ENCODE results near the gene CSNK1G2.

DNA sequence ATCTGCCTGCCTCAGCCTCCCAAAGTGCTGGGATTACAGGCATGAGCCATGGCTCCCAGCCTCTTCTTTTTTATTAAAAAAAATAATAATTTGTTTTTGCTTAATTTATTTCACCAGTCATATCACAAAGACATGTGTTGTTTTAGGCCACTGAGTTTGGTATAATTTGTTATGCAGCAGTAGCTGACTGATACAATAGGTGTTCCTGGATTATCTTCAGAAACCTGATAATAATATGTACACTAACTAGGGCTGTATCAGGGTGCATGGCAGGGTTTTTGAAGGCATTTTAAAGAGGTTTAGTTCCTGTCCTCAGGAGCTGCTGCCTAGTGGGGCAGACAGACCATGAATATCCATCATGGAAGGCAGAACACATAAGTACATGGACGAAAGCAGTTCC is 9.5 kb upstream of the CSNK1G2 start:
- TF ChIP-seq OSR1 (CRISPR knock-in tag; IDR thresholded peaks at IDR 0.05) (no peak), ZFP3 (CRISPR knock-in tag; IDR thresholded peaks at IDR 0.05) (no peak), SNAI2 (CRISPR knock-in tag; IDR thresholded peaks at IDR 0.05) (no peak), TCF4 (CRISPR knock-in tag; IDR thresholded peaks at IDR 0.05; ENCODE audit: borderline replicate concordance) (no peak), ARNTL (CRISPR knock-in tag; IDR thresholded peaks at IDR 0.05; ENCODE audit: borderline replicate concordance, low read depth) (no peak), ZNF70 (CRISPR knock-in tag; IDR thresholded peaks at IDR 0.05) (no peak), PPARA (CRISPR knock-in tag; IDR thresholded peaks at IDR 0.05; ENCODE audit: borderline replicate concordance) (no peak)
- TF ChIP-seq, protein P1, sequence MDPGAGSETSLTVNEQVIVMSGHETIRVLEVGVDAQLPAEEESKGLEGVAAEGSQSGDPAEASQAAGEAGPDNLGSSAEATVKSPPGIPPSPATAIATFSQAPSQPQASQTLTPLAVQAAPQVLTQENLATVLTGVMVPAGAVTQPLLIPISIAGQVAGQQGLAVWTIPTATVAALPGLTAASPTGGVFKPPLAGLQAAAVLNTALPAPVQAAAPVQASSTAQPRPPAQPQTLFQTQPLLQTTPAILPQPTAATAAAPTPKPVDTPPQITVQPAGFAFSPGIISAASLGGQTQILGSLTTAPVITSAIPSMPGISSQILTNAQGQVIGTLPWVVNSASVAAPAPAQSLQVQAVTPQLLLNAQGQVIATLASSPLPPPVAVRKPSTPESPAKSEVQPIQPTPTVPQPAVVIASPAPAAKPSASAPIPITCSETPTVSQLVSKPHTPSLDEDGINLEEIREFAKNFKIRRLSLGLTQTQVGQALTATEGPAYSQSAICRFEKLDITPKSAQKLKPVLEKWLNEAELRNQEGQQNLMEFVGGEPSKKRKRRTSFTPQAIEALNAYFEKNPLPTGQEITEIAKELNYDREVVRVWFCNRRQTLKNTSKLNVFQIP (CRISPR knock-in tag; IDR thresholded peaks at IDR 0.05; ENCODE audit: borderline replicate concordance, low read depth), result no peak
- TF ChIP-seq, protein P2, sequence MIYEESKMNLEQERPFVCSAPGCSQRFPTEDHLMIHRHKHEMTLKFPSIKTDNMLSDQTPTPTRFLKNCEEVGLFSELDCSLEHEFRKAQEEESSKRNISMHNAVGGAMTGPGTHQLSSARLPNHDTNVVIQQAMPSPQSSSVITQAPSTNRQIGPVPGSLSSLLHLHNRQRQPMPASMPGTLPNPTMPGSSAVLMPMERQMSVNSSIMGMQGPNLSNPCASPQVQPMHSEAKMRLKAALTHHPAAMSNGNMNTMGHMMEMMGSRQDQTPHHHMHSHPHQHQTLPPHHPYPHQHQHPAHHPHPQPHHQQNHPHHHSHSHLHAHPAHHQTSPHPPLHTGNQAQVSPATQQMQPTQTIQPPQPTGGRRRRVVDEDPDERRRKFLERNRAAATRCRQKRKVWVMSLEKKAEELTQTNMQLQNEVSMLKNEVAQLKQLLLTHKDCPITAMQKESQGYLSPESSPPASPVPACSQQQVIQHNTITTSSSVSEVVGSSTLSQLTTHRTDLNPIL (CRISPR knock-in tag; IDR thresholded peaks at IDR 0.05; ENCODE audit: low read depth), result no peak
- TF ChIP-seq, protein P3, sequence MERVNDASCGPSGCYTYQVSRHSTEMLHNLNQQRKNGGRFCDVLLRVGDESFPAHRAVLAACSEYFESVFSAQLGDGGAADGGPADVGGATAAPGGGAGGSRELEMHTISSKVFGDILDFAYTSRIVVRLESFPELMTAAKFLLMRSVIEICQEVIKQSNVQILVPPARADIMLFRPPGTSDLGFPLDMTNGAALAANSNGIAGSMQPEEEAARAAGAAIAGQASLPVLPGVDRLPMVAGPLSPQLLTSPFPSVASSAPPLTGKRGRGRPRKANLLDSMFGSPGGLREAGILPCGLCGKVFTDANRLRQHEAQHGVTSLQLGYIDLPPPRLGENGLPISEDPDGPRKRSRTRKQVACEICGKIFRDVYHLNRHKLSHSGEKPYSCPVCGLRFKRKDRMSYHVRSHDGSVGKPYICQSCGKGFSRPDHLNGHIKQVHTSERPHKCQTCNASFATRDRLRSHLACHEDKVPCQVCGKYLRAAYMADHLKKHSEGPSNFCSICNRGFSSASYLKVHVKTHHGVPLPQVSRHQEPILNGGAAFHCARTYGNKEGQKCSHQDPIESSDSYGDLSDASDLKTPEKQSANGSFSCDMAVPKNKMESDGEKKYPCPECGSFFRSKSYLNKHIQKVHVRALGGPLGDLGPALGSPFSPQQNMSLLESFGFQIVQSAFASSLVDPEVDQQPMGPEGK (CRISPR knock-in tag; IDR thresholded peaks at IDR 0.05; ENCODE audit: borderline replicate concordance), result no peak

Data from SK-N-SH treated with all-trans-retinoic acid at 6 μM for 48 hours (cell line).